Astrocyte (in vitro differentiated cells and primary cell): ENCODE measurements around the gene FABP1. TPM values are rescaled to one million over a fixed set of nuclear protein-coding genes. Genes with fewer than 3 reads are reported as not detected.

Experiments used
- DNase-seq: peaks from one replicate; pipeline ENCODE4 v3.0.0-alpha.2; 2010; ENCODE audit warnings: low read depth
- FAIRE-seq: peaks from 2 replicates; lab custom pipeline; 2011; peaks lifted over from hg19 to GRCh38; lab: Jason Lieb, UNC
- H2AFZ ChIP-seq: 2 replicates; pipeline ENCODE4 v1.6.0; 2012; ENCODE audit warnings: low read depth, low read length, inconsistent platforms
- H3K27ac ChIP-seq: 2 replicates; pipeline ENCODE4 v1.5.1; 2011; ENCODE audit warnings: low read depth, low read length, inconsistent platforms
- H3K27me3 ChIP-seq: 2 replicates; pipeline ENCODE4 v1.6.0; 2011; ENCODE audit warnings: low read length, inconsistent platforms; ENCODE audit not compliant: insufficient read depth
- H3K36me3 ChIP-seq: 2 replicates; pipeline ENCODE4 v1.5.1; 2011; ENCODE audit warnings: low read length, inconsistent platforms; ENCODE audit not compliant: insufficient read depth
- H3K4me1 ChIP-seq: 2 replicates; pipeline ENCODE4 v1.5.1; 2011; ENCODE audit warnings: low read length, inconsistent platforms; ENCODE audit not compliant: insufficient read depth
- H3K4me2 ChIP-seq: 2 replicates; pipeline ENCODE4 v1.6.0; 2012; ENCODE audit warnings: low read length, inconsistent platforms
- H3K4me3 ChIP-seq: 2 replicates; pipeline ENCODE4 v1.5.1; 2011; ENCODE audit warnings: low read depth, mild to moderate bottlenecking, low read length, inconsistent platforms; ENCODE audit not compliant: insufficient read depth
- H3K79me2 ChIP-seq: 2 replicates; pipeline ENCODE4 v1.6.0; 2012; ENCODE audit warnings: mild to moderate bottlenecking, low read length, inconsistent platforms; ENCODE audit not compliant: insufficient read depth
- H3K9ac ChIP-seq: 2 replicates; pipeline ENCODE4 v1.6.0; 2012; ENCODE audit warnings: mild to moderate bottlenecking, low read length, inconsistent platforms
- H3K9me3 ChIP-seq: 2 replicates; pipeline ENCODE4 v1.5.1; 2012; ENCODE audit warnings: low read depth, mild to moderate bottlenecking, low read length, inconsistent platforms; ENCODE audit not compliant: insufficient read depth
- H4K20me1 ChIP-seq: 2 replicates; pipeline ENCODE4 v1.6.0; 2012; ENCODE audit warnings: low read length, inconsistent platforms; ENCODE audit not compliant: insufficient read depth
- H3K27ac Mint-ChIP-seq: one replicate; pipeline ENCODE4 v1.8.0; 2021; ENCODE audit warnings: mild to moderate bottlenecking, mixed read lengths; ENCODE audit not compliant: unreplicated experiment
- H3K27me3 Mint-ChIP-seq: one replicate; pipeline ENCODE4 v1.8.0; 2021; ENCODE audit warnings: low read depth, mixed read lengths; ENCODE audit not compliant: unreplicated experiment
- H3K36me3 Mint-ChIP-seq: one replicate; pipeline ENCODE4 v1.8.0; 2021; ENCODE audit warnings: low read depth, mixed read lengths; ENCODE audit not compliant: unreplicated experiment
- H3K4me1 Mint-ChIP-seq: one replicate; pipeline ENCODE4 v1.8.0; 2021; ENCODE audit warnings: low read depth, mixed read lengths; ENCODE audit not compliant: unreplicated experiment
- H3K4me3 Mint-ChIP-seq: one replicate; pipeline ENCODE4 v1.8.0; 2021; ENCODE audit warnings: mild to moderate bottlenecking, moderate library complexity, mixed read lengths; ENCODE audit not compliant: unreplicated experiment
- H3K9me3 Mint-ChIP-seq: one replicate; pipeline ENCODE4 v1.8.0; 2021; ENCODE audit warnings: mild to moderate bottlenecking, mixed read lengths; ENCODE audit not compliant: unreplicated experiment
- EZH2 ChIP-seq: IDR thresholded peaks from 2 replicates; pipeline ENCODE4 v1.6.1; 2012; ENCODE audit warnings: mild to moderate bottlenecking, low read length, inconsistent platforms; ENCODE audit not compliant: insufficient read depth
- total RNA-seq: library from RNA; stranded (reverse); gene quantifications from 2 replicates; pipeline ENCODE4 v1.2.1, GENCODE V29; 2021
- TF ChIP-seq, protein P1 (sequence below): IDR thresholded peaks from 2 replicates; pipeline ENCODE4 v1.5.1; 2011; ENCODE audit warnings: low read depth, mild to moderate bottlenecking, inconsistent platforms, low read length, moderate library complexity; ENCODE audit not compliant: insufficient read depth

FABP1 gene
- total RNA-seq, 1 donor from 2014 or later, result not detected

DNA sequence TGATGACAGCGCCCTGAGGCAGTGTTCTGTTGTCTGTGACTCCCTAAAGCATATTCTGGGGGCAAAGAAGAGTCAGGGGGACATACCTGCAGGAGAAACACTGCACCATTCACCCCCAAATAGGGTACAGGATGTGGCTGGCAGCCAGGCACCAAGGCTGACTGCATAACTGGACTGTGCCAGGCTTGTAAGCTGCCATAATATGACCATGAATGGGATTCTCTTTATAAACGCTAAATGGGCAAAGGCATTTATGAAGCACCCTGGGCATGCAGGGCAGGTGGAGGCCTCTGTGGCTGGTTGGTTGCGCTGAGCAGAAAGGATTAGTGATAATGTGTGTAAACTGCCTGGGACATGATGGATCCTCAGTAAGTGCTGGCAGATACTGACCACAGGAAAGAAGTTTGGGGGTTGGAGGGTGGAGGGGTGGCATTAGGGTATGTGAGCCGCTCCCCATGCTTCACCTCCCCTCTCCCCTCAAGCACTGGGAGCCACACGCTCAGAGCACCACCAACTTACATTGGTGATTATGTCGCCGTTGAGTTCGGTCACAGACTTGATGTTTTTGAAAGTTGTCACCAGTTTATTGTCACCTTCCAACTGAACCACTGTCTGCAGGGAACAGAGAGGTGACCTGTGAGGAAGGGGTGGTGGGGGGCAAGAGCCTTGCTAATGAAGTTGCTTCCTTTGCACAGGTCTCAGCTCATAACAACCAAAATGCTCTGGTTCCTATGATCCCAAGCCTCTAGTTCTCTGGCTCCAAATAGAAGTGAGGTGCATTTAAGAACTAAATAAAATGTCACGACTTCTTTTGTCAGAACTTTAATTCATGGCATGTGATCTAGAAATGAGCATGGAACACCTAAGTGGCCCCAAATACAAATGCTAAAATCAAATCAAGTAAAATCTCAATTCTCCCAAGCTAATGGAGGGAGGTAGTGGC is 3.6 kb downstream of the FABP1 start:
- FAIRE-seq (no peak), DNase-seq (no peak)
- H3K4me1 Mint-ChIP-seq, result no peaks in the 10 kb centered on the region
- H3K27ac Mint-ChIP-seq, result no peak overlapping the region
- Histone ChIP-seq H3K36me3 (no peaks in the 10 kb centered on the region), H3K4me2 (no peak overlapping the region), H3K27ac (no peak overlapping the region), H3K79me2 (no peaks in the 10 kb centered on the region), H3K4me3 (no peak overlapping the region), H2AFZ (no peak overlapping the region), H3K9me3 (no peaks in the 10 kb centered on the region), H3K27me3 (peaks cover 2% of the 10 kb centered on the region), H3K9ac (no peak overlapping the region), H4K20me1 (no peaks in the 10 kb centered on the region), H3K4me1 (no peaks in the 10 kb centered on the region)
- peaks cover 43% of the 10 kb centered on the region for H3K27me3 Mint-ChIP-seq
- no peak overlapping the region for H3K4me3 Mint-ChIP-seq
- H3K36me3 Mint-ChIP-seq, result no peaks in the 10 kb centered on the region
- H3K9me3 Mint-ChIP-seq, result peaks cover 2% of the 10 kb centered on the region
- TF ChIP-seq EZH2, result no peak
- TF ChIP-seq, protein P1, sequence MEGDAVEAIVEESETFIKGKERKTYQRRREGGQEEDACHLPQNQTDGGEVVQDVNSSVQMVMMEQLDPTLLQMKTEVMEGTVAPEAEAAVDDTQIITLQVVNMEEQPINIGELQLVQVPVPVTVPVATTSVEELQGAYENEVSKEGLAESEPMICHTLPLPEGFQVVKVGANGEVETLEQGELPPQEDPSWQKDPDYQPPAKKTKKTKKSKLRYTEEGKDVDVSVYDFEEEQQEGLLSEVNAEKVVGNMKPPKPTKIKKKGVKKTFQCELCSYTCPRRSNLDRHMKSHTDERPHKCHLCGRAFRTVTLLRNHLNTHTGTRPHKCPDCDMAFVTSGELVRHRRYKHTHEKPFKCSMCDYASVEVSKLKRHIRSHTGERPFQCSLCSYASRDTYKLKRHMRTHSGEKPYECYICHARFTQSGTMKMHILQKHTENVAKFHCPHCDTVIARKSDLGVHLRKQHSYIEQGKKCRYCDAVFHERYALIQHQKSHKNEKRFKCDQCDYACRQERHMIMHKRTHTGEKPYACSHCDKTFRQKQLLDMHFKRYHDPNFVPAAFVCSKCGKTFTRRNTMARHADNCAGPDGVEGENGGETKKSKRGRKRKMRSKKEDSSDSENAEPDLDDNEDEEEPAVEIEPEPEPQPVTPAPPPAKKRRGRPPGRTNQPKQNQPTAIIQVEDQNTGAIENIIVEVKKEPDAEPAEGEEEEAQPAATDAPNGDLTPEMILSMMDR, result no peak

GRCh38 chr2:88123164-88123974 is 4.5 kb downstream of the FABP1 start:
- Histone ChIP-seq H2AFZ (no peak overlapping the region), H3K27me3 (peaks cover 2% of the 10 kb centered on the region), H3K79me2 (no peaks in the 10 kb centered on the region), H3K9ac (no peak overlapping the region), H4K20me1 (no peaks in the 10 kb centered on the region), H3K9me3 (no peaks in the 10 kb centered on the region), H3K4me1 (no peaks in the 10 kb centered on the region), H3K36me3 (no peaks in the 10 kb centered on the region), H3K27ac (no peak overlapping the region), H3K4me2 (no peak overlapping the region), H3K4me3 (no peak overlapping the region)
- FAIRE-seq (no peak), DNase-seq (no peak)
- no peaks in the 10 kb centered on the region for H3K4me1 Mint-ChIP-seq
- no peak overlapping the region for H3K4me3 Mint-ChIP-seq
- H3K9me3 Mint-ChIP-seq, result peaks cover 2% of the 10 kb centered on the region
- peaks cover 39% of the 10 kb centered on the region for H3K27me3 Mint-ChIP-seq
- no peaks in the 10 kb centered on the region for H3K36me3 Mint-ChIP-seq
- TF ChIP-seq, protein P1, result no peak
- no peak for TF ChIP-seq EZH2
- H3K27ac Mint-ChIP-seq, result no peak overlapping the region
